ENCODE results near the gene E2F7.

Gene E2F7

GRCh38 chr12:77062396-77062795 is 3.0 kb downstream of the E2F7 start:
- DNase-seq = no peak

- no peak for DNase-seq
Measured at GRCh38 chr12:77060883-77061240, 4.5 kb downstream of the E2F7 start.

GRCh38 chr12:77060136-77060882 is 5.1 kb downstream of the E2F7 start:
- no peak for DNase-seq

- no peak for DNase-seq
Measured at GRCh38 chr12:77058740-77059139, 6.6 kb downstream of the E2F7 start.

- no peak for DNase-seq
Measured at GRCh38 chr12:77054851-77055250, 10.5 kb downstream of the E2F7 start.

- no peak for DNase-seq
Measured at GRCh38 chr12:77053259-77053658, 12.1 kb downstream of the E2F7 start.

GRCh38 chr12:77049767-77050353 is 15.5 kb downstream of the E2F7 start:
- peak; percentile 20 for DNase-seq

GRCh38 chr12:77047341-77048109 is 17.8 kb downstream of the E2F7 start:
- DNase-seq = no peak

DNA sequence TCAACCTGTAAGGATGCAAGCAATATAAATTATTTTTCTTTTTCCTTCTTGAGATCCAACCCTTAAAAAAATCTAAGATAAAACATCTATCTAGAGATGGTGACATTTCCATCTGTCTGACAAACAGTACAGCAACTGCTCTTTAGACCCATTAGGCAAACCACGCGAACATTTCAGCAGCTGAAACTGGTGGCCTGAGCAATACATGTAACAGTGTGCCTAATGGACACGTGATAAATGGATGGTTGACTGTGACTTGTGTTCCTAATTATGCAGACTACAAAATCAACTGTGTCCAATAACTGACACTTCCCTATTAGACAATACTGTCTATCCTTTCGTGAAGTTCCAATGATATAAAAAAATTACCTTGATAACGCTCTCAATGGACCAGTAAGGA is 18.9 kb downstream of the E2F7 start:
- DNase-seq = no peak

DNA sequence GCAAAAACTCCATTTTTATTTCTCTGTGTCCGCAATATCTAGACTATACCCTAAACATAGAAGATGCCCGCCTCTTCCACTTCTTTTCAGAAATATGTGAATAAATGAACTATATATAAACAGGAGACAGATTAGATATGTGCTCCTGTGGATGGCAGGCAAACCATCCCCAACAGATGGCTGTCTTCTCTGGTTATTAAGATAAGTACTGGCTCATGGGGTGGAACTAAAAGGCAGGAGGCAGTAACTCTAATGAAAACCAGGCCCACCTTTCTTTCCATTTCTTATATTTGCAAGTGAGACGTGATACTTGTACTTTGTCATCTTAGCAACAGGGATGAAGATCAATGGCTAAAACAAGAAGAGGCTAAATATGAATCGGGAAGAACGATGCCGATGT is 20.2 kb downstream of the E2F7 start:
- no peak for DNase-seq

- DNase-seq = no peak
Measured at GRCh38 chr12:77044721-77045120, 20.6 kb downstream of the E2F7 start.

DNA sequence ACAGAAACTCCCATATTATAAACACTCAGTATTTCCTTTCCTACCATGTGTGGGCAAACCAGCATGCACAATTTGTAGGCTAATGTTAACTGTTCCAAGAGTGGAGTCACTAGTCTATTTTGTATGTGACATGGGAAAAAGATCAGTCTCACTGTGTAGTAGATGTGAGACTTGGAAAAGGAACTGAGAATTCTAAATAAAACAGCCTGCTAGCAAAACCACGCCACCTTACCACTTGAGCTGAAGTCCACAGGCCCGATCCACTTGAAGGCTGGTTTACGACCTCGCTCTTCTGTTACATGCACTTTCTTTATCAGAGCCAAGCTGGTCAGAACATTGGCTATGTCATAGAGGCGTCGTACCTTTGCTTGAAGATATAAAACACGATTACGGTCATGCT is 22.5 kb downstream of the E2F7 start:
- no peak for DNase-seq

DNA sequence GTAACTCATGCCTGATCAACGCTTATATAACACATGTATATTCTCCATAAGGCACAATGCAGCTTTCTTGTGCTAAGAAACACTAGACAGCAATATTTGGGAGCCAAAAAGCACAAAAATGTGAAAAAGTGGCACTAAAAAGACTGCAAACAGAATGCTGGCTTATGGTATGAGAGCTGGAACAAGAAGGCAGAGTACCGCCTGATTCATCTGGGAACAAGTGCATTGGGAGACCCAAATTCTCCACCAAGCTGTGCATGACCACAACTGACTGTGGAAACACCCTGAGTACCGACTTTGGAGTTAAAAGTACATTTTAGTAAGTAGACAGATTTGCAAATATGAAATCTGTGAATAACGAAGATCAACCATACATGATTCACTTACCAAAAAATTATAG is 25.1 kb downstream of the E2F7 start:
- no peak for DNase-seq

GRCh38 chr12:77035226-77035625 is 30.1 kb downstream of the E2F7 start:
- DNase-seq = no peak

GRCh38 chr12:77033658-77034536 is 31.5 kb downstream of the E2F7 start:
- DNase-seq = no peak

GRCh38 chr12:77032406-77032805 is 33.0 kb downstream of the E2F7 start:
- no peak for DNase-seq

DNA sequence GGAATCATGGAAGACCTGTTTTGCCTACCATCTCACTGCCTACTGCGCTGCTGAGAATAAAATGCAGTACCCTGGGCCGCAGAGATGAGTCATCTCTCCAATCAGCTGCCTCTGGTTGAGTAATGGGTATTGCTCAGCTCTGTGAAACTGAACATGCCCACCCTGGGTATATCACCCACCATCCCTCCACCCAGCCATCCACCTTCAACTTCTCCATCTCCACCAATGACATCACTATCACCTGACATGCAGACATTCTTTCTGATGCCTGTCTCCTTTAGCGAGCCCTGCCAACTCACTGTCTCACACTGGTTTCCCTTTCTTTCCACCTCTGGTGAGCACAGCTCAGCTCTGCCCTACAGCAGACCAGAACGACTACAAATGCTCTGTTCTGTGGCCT is 33.6 kb downstream of the E2F7 start:
- DNase-seq = no peak

DNA sequence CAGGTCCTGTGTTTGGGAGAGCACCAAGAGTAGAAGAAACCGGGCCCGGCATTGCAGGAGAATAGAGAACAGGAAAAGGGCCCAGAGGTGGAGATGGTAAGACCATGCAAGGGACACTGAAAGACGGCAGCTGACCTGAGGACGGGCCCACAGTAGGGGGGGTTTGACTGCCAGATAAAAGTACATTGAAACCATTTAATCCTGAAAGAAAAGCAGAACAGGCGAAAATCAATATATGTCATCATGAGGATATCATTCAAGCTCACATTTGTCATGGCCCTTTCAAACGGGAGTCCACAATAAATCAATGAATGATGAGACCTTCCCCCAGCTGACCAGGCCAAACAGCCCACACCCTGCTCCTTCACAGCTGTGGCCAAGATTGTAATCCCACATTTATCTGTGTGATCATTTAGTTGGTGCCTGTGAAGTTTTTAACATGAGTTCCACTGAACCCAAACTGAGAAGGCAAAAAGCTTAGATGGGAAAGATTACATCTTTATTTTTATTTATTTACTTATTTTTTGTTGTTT is 39.5 kb downstream of the E2F7 start:
- no peak for DNase-seq

- no peak for DNase-seq
Measured at GRCh38 chr12:77023501-77023900, 41.9 kb downstream of the E2F7 start.

DNA sequence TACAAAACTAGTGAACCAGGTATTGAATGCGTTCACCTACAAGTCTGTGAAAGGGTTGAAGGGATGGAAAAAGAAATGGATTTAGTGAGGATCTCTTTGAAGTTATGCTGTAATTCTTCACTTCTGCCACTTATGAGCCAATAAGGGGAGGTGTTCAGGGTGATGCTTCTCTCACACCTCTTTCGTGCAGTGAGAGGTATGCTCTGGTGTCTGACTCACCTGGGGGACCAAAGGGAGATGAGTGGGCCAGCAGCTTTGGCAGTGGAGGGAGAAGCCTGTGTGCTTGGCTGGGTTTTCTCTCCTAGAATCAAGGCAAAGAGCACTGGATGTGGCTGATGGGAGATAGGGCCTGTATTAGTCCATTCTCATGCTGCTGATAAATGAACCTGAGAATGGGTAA is 45.4 kb downstream of the E2F7 start:
- DNase-seq = no peak

GRCh38 chr12:77016606-77017005 is 48.8 kb downstream of the E2F7 start:
- no peak for DNase-seq

GRCh38 chr12:77013091-77013490 is 52.3 kb downstream of the E2F7 start:
- no peak for DNase-seq

All from stimulated activated CD4-positive, alpha-beta T cell treated with anti-CD3 and anti-CD28 coated beads, Interleukin-4, amount 100 ng/mL, for 24 hours (primary cell).